Fibroblast of skin of right biceps (primary cell): Measurements from ENCODE around the gene TSHZ2.
"Not testable (repeated sequence)": the region's sequence is repeated elsewhere in the genome, so short reads cannot be mapped to it uniquely, and the experiment has no call there.

Experiments
- DNase-seq: peaks from one replicate; pipeline ENCODE4 v3.0.0-alpha.2; 2013

The TSHZ2 gene

DNA sequence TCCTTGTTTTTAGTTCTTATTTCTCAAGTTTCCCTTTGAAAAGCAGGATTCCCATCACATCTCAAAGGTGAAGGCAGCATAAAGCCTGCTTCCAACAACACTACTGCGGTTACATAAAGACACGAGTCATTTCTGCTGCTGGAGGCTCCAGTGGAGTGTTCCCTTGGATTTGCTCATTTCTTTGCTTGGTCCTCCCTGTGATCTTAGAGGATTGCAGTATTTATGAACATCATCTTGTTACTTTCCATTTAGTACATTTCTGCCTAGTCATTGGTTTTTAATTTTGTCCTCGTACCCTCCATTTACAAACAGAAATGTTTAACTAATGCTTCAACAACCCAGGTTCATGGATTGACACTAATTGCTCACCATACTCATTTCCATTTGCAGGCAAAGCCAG lies 322.6 kb downstream of the TSHZ2 start:
- DNase-seq: peak; percentile 22

DNA sequence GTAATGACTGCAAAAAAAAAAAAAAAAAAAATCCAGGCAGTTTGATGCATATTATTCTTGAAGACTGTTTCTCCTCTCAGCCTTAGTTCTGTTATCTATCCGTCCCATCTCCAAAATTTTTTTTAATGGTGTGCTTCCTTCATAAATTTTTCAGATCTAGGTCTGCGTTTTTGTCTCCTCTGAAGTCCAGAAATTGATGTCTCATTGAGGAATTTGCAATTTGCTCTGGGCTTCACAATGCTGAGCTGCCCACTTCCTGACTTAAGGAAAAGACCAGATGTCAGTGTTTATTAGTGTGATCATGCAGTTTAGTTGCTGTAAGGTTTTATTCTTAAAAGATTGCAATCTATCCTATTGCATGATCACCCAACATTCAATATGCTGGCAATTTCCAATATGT lies 323.9 kb downstream of the TSHZ2 start:
- DNase-seq: peak; percentile 28

DNA sequence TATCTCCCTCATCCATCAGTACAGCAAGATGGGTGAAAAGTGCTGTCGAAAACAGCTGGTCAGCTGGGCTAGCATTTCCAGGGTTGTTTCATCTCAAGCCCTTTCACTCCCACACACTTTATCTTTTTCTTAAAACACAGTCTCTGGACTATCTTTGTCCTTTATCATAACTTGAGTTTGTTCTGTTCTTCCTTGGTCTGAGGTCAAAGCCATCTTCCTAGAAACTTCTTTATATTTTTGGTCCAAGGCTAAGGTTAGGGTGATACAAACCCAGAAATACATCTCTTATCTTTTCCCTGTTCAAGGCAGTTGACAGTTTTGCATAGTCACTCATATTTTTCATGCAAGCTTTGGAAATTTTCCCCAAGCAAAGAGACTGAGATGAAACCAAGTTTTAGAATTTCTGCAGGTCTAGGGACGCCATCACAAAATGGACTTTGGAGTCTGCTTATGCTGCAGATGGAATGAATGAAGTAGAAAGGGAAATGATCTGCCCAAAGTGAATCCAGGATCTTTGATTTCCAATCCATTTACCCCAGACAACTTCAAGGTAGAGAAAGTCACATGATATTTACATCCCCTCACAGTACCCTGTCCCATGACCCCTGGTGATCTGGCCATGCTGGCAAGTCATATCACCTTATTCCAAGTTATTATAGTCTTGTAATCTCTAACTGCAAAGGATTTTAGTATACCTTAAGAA lies 324.4 kb downstream of the TSHZ2 start:
- DNase-seq: no peak

DNA sequence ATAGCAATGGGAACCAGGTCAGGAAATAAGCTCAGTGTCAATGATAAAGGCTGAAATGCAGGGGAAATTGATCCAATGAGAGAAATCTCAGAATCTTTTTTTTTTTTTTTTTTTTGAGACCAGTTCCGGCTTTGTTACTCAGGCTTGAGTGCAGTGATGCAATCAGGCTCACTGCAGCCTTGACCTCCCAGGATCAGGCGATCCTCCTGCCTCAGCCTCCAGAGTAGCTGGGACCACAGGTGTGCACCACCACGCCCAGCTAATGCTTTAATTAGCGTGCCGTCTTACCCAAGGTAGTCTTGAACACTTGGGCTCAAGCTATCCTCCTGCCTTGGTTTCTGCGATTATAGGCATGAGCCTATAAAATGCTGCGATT lies 325.0 kb downstream of the TSHZ2 start:
- no peak for DNase-seq

DNA sequence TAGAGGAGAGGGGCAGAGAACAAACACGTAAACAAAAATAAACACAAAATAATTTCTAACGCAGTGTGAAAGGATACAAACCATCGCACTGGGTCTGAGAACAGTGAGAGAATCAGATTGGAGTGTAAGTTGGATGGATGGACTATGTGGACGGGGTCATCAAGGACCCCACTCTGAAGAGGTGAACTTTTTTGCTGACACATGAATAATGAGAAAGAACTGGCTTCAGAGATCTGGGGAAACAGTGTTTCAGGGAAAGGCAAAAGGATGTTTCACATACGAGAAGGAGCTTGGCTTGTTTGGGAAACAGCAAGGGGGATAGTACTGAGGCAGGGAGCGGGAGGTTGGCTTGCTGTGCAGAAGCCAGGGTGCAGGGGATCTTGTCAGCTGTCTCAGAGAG lies 326.1 kb downstream of the TSHZ2 start:
- DNase-seq: no peak

DNA sequence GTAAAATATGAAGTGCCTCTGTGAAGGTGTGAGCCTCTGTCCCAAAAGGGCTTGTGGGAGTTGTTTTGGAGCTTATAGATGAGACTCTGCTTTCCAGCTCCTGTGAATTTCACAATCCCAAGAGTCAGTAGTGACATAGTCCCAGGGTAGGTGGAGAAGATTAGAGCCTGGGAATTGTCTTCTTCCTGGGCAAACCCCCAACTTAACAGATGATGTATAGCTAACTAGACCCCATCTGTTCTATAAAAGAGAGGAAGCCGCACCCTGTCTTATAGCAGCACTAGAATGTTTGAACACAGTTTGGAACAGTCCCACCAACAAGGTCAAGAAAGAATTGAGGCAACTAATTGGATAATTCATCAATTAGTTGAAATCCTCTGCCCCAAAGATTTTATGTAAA lies 326.8 kb downstream of the TSHZ2 start:
- no peak for DNase-seq

DNA sequence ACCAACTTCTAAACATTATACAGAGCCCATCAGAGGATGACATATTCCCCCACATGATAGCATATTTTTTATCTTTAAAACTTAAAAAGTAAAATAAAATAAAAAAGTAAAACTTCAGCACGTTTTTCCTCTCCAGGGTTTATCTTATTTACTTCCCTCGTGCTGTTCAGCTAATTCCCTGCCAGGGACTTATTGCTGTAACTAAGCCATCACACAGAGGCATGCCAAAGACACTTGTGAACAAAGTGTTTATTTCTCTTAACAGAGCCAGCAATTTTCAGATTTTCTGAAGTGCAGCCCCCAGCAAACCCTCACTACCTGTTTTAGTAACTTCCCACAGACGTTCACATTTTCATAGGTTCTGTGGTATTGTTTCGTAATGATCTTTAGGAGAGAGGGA lies 327.7 kb downstream of the TSHZ2 start:
- no peak for DNase-seq

DNA sequence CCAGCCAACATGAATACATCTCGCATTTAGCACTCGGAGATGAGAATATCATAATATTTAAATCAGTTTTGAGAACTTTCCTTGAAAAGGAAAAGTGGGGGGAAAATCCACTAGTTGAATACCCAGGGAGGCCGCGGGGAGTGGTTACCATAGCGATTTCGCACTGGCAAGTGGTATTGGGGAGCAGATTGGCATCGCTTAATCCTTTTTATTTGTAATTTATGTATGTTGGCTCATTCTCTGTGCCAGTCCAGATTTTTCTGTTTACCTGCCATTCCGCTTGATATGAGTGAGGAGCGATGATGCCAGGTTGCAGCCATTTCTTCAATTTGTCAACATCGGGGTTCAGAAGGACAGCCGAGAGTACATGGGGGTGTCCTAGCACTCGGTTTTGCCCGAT lies 329.7 kb downstream of the TSHZ2 start:
- no peak for DNase-seq

DNA sequence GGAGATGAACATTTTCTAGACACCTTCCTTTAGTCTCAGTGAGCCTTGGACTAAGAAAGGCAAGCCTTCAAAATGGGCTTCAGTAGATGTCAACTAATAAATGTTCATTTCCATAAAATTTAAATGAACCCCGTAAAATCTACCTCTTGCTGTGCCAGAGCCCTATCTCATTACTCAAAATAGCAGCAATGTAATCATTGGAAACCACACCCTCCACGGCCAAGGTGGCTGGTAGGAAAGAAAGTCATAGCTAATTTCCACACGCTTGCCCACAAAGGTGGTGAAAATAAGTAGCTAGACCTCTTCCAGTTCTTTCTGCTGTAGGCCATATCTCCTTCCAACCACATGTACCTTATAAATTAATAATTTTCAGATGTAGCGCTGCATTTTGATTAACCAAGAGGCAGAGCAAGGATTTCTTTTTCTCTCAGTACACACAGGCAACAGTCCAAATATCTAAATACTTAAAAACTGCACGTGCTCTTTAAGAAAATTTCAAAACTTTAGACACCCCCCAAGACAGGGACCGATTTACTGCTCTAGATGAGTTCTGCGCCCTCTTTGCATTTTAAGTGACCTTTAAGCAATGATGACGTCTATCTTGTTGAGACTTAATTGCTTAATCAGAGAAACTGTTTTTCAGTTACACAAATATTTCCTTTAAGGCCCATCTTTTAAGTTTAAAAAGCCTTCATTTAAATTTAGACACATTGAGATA lies 330.7 kb downstream of the TSHZ2 start:
- no peak for DNase-seq

DNA sequence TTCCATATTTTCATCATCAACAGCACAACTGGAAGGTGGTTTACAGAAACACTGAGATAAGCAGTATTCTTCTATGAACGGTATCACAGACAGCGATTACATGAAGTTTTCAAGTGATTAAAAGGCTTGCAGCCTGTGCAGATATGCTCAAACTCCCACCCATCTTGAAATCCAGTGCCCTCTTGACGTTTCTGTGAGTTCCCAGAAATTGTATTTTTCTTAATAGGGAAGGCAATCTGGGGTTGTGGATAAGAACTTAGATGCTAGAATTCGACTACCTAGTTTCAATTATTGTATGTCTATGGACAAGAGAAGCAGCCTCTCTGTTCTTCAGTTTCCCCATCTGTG lies 331.2 kb downstream of the TSHZ2 start:
- DNase-seq: no peak

DNA sequence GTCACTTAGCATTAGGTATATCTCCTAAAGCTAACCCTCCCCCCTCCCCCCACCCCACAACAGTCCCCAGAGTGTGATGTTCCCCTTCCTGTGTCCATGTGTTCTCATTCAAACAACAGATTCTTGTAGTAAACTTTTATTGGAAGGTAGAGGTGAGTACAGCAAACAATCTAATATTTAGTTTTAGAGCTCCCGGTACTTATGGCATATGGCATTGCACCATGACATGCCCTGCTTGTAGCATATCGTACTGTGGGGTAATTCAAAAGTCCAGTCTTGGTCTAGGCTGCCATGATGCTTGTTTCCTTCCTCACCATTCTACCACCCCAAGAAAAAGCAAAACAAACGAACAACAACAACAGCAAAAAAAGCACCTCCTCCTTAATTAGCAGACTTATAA lies 332.0 kb downstream of the TSHZ2 start:
- no peak for DNase-seq

DNA sequence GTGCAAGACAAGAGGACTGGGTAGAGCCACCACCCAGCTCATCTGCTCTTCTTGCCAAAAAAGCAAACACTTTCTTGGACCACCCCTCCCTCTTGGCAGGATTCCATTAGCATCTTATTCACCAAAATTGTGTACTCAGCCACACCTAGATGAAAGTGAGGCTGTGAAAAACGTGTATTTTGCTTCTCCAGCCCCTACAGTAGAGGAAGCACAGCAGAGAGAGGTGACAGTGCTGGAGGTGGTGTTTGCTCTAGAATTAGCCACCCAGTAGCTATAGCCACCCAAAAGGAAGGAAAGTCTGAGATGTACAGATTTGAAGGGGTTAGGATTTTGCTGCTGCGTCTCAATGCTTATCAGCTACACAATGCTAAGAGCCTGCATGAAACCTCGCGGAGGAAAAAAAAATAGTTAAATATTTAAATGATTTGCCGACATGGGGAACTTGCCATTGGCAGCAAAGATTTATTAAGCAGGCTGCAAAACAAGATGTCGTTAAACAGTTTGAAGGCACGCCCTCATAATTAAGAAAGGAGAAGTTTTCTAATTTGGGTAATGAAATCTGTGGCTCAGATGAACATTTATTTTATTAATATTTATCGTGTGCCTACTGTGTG lies 334.1 kb downstream of the TSHZ2 start:
- no peak for DNase-seq

DNA sequence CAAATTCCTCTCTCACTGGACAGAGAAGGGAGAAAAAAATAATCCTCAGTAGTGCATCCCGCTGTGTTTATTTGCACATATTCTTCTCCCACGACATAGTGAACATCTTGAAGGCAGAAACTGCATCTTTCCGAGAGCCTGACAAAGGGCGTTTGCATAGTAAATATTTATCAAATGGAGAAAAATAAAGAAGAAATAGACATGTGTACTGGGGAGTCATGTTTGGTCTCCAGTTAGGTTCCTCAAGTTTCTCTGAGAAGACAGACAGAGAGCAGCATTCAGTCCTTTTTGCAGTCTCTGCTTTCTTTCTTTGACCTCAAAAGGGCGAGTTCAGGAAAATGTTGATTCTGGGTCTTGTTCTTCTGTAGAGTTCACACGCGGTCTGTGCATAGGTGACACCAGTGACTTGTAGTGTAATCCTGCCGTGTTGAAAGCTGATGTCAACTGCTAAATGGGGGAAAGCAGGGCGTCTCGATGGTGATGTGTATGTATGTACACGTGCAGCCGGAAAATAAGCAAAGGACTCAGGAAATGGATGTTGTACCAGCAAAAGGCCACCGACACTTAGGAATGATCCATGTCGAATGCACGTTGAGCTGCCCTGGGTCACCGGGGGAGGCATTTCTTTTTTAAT lies 335.9 kb downstream of the TSHZ2 start:
- DNase-seq: no peak

DNA sequence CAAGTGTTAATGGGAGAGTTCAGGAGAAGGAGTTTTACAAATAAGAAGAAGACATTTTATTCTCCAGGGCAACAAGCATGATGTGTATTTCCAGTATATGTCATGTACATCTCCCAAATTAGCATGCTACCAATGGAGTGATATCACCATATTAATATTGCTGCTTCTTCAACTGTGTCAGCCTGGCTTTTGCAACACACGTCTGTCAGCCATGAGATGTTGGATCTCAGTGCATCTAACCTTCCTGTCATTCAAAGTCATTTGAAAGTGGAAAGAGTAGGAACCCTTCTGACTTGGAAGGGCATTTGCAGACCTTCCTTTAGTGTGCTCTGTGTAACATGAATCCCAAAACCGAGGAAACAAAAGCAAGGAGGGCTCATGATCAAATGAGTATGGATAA lies 337.4 kb downstream of the TSHZ2 start:
- DNase-seq: no peak

DNA sequence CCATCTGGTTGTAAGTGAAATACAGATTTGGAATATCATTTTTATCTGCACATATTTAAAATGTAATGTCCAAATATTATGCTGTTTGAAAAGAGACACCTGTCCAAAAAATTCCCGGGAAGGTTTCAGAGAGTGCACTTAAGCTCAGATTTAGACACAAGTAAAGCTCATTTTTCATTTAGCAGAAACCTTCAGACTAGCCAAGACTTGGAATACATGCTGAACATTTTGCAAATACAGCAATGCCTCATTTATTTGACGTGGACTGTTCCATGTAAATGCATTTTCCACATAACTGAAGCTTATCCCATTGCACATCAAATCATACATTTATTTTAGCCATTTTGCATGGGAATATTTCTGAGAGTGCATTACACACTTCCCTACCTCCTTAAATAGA lies 340.8 kb downstream of the TSHZ2 start:
- no peak for DNase-seq

DNA sequence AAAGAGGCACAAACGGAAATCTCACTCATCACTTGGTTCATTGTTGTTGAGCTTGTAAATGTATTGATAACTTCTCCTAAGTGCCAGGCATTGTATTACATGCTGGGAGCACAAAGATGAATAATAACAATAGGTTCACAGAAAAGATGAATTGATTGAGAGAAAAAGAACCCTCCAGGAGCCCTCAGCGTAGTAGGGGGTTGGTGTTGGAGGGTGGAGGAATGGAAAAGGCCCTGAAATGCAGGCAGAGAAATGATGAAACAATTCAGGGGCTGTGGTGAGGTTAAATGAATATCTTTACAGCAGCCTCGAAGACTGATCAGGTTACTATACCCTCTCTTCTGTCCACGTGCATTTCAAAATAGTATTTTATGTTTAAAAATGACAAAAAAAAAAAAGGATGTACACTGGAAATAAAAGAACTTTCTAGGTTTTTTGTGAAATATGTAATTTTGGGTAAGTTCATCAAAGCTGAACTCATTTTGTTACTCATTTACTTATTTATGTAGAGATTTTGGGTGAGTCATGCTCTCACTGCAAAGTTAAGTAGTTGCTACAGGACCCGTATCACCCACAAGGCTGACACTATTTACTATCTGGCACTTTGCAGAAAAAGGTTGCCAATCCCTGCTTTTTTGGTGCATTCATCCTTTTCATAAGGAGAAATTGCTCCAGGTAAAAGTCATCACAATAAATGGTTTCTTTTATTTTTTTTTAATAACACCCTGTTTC lies 344.2 kb downstream of the TSHZ2 start:
- peak; percentile 26 for DNase-seq

DNA sequence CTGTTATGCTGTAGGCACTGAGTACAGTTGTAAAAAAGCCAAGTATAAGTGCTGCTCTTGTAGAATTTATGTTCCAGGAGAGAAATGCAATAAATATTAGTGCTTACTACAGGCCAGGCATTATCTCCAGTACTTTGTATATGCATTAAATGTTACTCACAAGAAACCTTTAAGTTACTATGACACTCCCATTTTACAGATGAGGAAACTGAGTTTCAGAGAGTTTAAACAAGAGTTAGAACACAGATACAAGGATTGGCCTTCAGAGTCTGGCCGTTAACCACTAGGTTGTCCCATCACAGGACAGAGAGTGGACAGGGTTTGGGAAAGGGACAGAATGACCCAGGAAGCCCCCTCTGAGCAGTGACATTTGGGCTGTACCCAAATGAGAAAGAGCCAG lies 347.0 kb downstream of the TSHZ2 start:
- no peak for DNase-seq

DNA sequence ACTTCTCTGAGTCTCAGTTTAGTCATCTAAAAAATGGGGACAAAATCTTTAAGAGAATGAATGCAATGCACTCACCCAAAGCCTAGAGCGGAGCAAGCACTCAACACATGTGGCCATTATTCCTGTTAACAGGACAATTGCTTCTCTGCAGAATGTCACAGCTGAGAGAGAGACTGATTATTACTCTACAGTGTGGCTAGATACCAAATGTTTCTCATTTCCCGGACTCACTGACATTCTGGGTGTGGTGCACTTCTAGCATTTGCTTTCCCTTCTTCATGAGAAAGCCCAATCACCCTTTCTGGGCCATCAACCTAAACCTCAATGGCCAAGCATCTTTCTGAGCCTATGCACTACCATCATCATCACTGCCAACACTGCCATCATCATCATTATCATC lies 347.6 kb downstream of the TSHZ2 start:
- DNase-seq: no peak

DNA sequence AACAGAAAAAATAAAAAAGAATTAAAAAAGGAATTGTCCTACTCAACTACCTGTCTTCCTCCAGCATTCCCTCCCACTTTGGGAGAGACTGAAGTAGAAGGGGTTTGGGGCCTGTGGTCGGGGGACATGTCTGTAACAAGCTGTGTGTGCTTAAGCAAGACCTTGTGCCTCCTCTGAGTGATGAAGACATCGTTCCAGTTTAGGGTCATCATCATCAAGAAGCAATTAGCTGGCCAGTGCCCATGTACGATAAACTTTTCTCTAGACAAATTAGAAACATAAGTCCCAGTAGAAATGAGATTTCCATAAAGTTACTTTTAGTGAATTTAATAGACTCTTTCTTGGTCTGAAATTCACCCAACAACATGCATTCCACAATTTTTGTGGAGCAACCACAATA lies 348.5 kb downstream of the TSHZ2 start:
- no peak for DNase-seq

DNA sequence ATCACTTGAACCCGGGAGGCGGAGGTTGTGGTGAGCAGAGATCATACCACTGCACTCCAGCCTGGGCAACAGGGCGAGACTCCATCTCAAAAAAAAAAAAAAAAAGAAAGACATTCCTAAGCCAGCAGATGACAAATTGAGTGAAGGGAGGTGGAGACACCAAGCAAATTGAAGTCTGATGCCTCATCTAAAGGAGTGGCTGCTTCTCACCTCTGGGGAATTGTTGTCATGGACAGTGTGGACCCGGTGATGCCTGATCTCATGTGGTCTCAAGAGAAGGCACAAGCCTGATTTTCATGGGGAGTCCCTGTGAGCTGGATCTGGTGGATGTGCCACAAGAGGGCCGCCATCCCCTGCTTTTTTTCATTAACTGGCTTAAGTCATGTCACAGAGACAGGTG lies 349.4 kb downstream of the TSHZ2 start:
- DNase-seq: peak; percentile 28

DNA sequence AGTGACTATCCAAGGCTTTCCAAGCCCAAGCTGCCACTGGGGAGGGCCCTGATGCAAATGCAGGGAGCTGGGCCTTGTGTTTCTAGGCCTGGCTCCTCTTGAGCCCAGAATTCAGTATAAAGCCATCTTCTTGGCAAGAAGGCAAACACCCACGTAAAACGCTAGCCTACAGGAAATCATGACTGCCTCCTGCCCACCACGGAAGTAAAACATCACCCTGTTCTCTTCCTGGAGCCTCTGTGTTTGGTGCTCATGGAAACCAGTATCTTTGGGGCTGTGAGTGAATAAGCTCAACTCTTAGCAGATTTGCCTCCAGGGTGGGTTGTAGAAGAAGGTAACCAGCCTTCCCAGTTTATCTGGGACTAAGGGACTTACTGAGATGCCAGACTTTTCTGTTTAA lies 350.5 kb downstream of the TSHZ2 start:
- peak; percentile 10 for DNase-seq

DNA sequence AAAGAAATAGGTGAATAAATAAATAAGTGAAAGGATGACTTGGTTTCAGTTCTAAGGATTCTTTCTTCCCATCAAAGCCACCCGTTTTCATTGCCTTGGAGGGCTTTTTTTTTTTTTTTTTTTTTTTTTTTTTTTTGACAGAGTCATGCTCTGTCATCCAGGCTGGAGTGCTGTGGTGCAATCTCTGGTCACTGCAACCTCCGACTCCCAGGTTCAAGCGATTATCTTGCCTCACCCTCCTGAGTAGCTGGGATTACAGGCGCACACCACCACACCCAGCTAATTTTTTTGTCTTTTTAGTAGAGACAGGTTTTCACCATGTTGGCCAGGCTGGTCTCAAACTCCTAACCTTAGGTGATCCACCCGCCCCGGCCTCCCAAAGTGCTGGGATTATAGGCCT lies 351.3 kb downstream of the TSHZ2 start:
- DNase-seq: not testable (repeated sequence)

DNA sequence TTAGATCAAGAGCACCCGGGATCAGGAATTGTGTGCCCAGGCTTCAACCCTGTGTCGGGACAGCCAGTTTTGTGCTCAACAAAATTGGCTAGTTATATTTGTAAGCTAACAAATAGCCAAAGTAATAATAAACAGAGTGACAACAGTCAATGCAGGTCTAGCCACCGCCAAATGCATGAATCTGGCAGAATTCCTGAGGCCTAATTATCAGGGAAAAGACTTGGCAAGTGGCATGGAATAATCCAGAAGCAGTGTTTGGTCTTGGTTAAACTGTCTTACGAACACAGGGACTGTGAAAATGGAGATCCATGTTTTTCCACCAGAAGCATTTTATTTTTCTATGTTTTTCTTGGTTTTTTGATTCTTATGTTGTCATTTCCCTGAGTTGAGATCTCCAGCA lies 352.7 kb downstream of the TSHZ2 start:
- DNase-seq: no peak
